CD14-positive monocyte (primary cell): ENCODE results near the gene THAP6. TPM values are rescaled to one million over a fixed set of nuclear protein-coding genes. Genes with fewer than 3 reads are reported as not detected.
A peak's percentile ranks its signal among the peaks of the same experiment; 100 is the strongest.

Experiments
- DNase-seq, 3 donors: peaks; one replicate each; pipeline ENCODE4 v3.0.0-alpha.2; 2011 to 2022
- H2AFZ ChIP-seq: 2 replicates; pipeline ENCODE4 v1.6.0; 2012; ENCODE audit warnings: mild to moderate bottlenecking, low read depth, low read length, inconsistent platforms; ENCODE audit not compliant: insufficient read depth, poor library complexity, severe bottlenecking
- H3K27ac ChIP-seq, 2 donors: 1 replicate in 1 of 2; 2 replicates in 1 of 2; pipeline ENCODE4 v1.5.1; 2012 to 2013; ENCODE audit warnings: low read length in 2 of 2, control low read depth in 1 of 2, inconsistent platforms in 1 of 2, low read depth in 1 of 2, mild to moderate bottlenecking in 1 of 2
- H3K27me3 ChIP-seq, 2 donors: one replicate each; pipeline versions ENCODE4 v1.6.0 to v1.6.1; 2011 to 2013; ENCODE audit warnings: low read length in 2 of 2; ENCODE audit not compliant: control insufficient read depth in 2 of 2, insufficient read depth in 2 of 2
- H3K36me3 ChIP-seq, 2 donors: replicated peaks in 1 of 2; 1 replicate in 1 of 2; 2 replicates in 1 of 2; pipeline versions ENCODE4 v1.5.1 to v1.6.1; 2012 to 2013; ENCODE audit warnings: low read length in 2 of 2, control low read depth in 1 of 2, inconsistent platforms in 1 of 2, mild to moderate bottlenecking in 1 of 2; ENCODE audit not compliant: insufficient read depth in 2 of 2, control insufficient read depth in 1 of 2
- H3K4me1 ChIP-seq, 2 donors: 1 replicate in 1 of 2; 2 replicates in 1 of 2; pipeline versions ENCODE4 v1.5.1 to v1.6.1; 2012 to 2013; ENCODE audit warnings: low read length in 2 of 2, control low read depth in 1 of 2, inconsistent platforms in 1 of 2, mild to moderate bottlenecking in 1 of 2, moderate library complexity in 1 of 2; ENCODE audit not compliant: insufficient read depth in 2 of 2, control insufficient read depth in 1 of 2
- H3K4me2 ChIP-seq: replicated peaks from 2 replicates; pipeline ENCODE3; 2012; ENCODE audit warnings: low read length, moderate library complexity, mild to moderate bottlenecking; ENCODE audit not compliant: poor library complexity, severe bottlenecking; ENCODE audit errors: extremely low read depth
- H3K4me3 ChIP-seq, 3 experiments: fragments of 200-600 bp in 1 of 3; sonication (generic) in 1 of 3; replicated peaks in 1 of 3; 1 replicate in 2 of 3; 2 replicates in 1 of 3; pipeline ENCODE4 v1.5.1; 2011 to 2013; ENCODE audit warnings: low read length in 3 of 3, mild to moderate bottlenecking in 3 of 3, control low read depth in 2 of 3, low read depth in 2 of 3, inconsistent platforms in 1 of 3, moderate library complexity in 1 of 3
- H3K79me2 ChIP-seq: 2 replicates; pipeline ENCODE4 v1.6.0; 2012; ENCODE audit warnings: mild to moderate bottlenecking, control low read depth, inconsistent platforms, low read length, moderate library complexity; ENCODE audit not compliant: insufficient read depth
- H3K9ac ChIP-seq: 2 replicates; pipeline ENCODE4 v1.6.0; 2017; ENCODE audit warnings: low read length, mild to moderate bottlenecking; ENCODE audit not compliant: insufficient read depth, poor library complexity, severe bottlenecking
- H3K9me3 ChIP-seq, 2 donors: replicated peaks in 1 of 2; 1 replicate in 1 of 2; 2 replicates in 1 of 2; pipeline versions ENCODE4 v1.5.1 to v1.6.1; 2012 to 2013; ENCODE audit warnings: low read length in 2 of 2, control low read depth in 1 of 2; ENCODE audit not compliant: control insufficient read depth in 1 of 2, insufficient read depth in 1 of 2
- H4K20me1 ChIP-seq: 2 replicates; pipeline ENCODE4 v1.6.0; 2012; ENCODE audit warnings: mild to moderate bottlenecking, low read length, control low read depth, moderate library complexity; ENCODE audit not compliant: insufficient read depth
- H3K27ac Mint-ChIP-seq, 7 donors: one replicate each; pipeline ENCODE4 v1.8.0; 2020; ENCODE audit warnings: mild to moderate bottlenecking in 7 of 7, mixed read lengths in 7 of 7, moderate library complexity in 6 of 7, inconsistent platforms in 2 of 7
- H3K27me3 Mint-ChIP-seq, 3 donors: one replicate each; pipeline ENCODE4 v1.8.0; 2021 to 2022; ENCODE audit warnings: low read depth in 3 of 3, mild to moderate bottlenecking in 3 of 3, mixed read lengths in 3 of 3, moderate library complexity in 3 of 3, inconsistent platforms in 1 of 3
- H3K36me3 Mint-ChIP-seq, 2 donors: one replicate each; pipeline ENCODE4 v1.8.0; 2020; ENCODE audit warnings: mixed read lengths in 2 of 2, inconsistent platforms in 1 of 2, mild to moderate bottlenecking in 1 of 2
- H3K4me1 Mint-ChIP-seq: one replicate; pipeline ENCODE4 v1.8.0; 2020; ENCODE audit warnings: mild to moderate bottlenecking, mixed read lengths
- H3K4me3 Mint-ChIP-seq, 2 donors: one replicate each; pipeline ENCODE4 v1.8.0; 2020; ENCODE audit warnings: mild to moderate bottlenecking in 2 of 2, mixed read lengths in 2 of 2, moderate library complexity in 1 of 2
- H3K9me3 Mint-ChIP-seq, 7 donors: one replicate each; pipeline ENCODE4 v1.8.0; 2020 to 2022; ENCODE audit warnings: mixed read lengths in 7 of 7, mild to moderate bottlenecking in 6 of 7, moderate library complexity in 6 of 7, inconsistent platforms in 2 of 7
- WGBS: methylation state at CpG from one replicate; pipeline ENCODE4 v1.1.5; 2013; ENCODE audit warnings: missing lambda C conversion rate; ENCODE audit not compliant: insufficient coverage; 5-methylcytosine and 5-hydroxymethylcytosine counted together
- intact Hi-C, 2 donors: fragments of 100-400 bp; cut with micrococcal nuclease; formaldehyde crosslinking; loops; one replicate each; pipeline versions ENCODE4 v1.15.0 to v1.15.1; 2023
- polyA plus RNA-seq, 3 donors: library from polyadenylated mRNA; depleted of rRNA in 1 of 3; unstranded in 2 of 3; stranded (reverse) in 1 of 3; fragments of 300-500 nt in 2 of 3; fragments of >200 nt in 1 of 3; fragmentation: Illumina TruSeq in 2 of 3; gene quantifications; 1 replicate in 2 of 3; 2 replicates in 1 of 3; pipeline ENCODE4 v1.2.3, GENCODE V29; 2012 to 2021
- TF ChIP-seq, protein P1 (sequence below): fragments of 200-600 bp; IDR thresholded peaks from one replicate; pipeline ENCODE4 v1.8.0; 2022; ENCODE audit warnings: antibody characterized with exemption, mild to moderate bottlenecking

Gene THAP6
- polyA plus RNA-seq, 3 donors, result 2.3 to 6.1 (median 5.6) TPM

DNA sequence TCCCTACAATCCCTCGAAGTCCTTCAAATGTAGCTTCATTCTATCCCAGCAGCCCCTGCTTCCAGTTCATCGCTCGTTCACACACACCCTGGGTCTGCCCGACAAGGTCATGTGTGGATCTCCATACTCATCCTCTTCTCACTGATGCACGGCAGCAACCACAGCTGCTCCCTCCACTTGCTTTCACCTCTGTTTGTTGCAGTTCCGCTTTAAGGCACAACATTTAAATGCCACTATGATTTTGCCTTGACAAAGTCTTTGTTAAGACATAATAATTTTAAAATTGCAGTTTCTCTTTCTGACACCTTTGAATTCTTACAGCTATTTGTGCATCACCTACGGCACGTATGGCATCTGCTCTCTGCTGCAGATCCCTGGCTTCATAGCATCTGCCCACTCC lies 43.4 kb downstream of the THAP6 start:
- Histone ChIP-seq H3K36me3 (no peaks in the 10 kb centered on the region), H3K27ac (no peak overlapping the region)
- no peak overlapping the region for H3K27ac Mint-ChIP-seq

DNA sequence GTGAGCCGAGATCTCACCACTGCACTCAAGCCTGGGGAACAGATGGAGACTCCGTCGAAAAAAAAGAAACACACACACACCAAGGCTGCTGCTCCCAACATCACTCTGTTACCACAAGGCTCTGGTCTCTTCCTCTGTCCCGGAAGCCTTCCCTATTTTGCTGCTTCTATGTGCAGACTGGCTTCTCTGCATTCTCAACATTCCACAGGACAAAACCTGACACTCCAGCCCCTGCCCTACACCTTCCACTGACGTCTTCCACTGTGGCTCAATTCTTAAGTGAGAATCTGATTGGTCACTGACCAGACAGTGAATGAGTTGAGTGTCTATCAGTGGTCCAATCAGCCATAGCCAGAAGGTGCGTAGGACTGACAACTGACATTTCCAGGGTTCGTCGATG lies 47.5 kb downstream of the THAP6 start:
- Histone ChIP-seq H3K27me3 (no peaks in the 10 kb centered on the region), H3K4me3 (no peak overlapping the region), H3K27ac (no peak overlapping the region), H3K9ac (no peak overlapping the region), H3K4me1 (peaks cover 21 to 30% of the 10 kb centered on the region in 2 donors), H4K20me1 (no peaks in the 10 kb centered on the region), H2AFZ (no peak overlapping the region), H3K36me3 (no peaks in the 10 kb centered on the region), H3K79me2 (no peaks in the 10 kb centered on the region), H3K9me3 (no peaks in the 10 kb centered on the region), H3K4me2 (no peak overlapping the region)
- peak overlapping the region in 3 of 7 donors; percentile 27 to 68 (median 46) for H3K27ac Mint-ChIP-seq
- WGBS, result 55% methylated on average over 4 of the region's 8 CpGs
- no peak overlapping the region for H3K4me3 Mint-ChIP-seq
- no peak for DNase-seq
- peaks cover 0 to 3% (median 0%) of the 10 kb centered on the region in 7 donors for H3K9me3 Mint-ChIP-seq
- no peaks in the 10 kb centered on the region for H3K36me3 Mint-ChIP-seq
- intact Hi-C loops, result no loop called here
- peaks cover 0 to 1% (median under 1%) of the 10 kb centered on the region in 3 donors for H3K27me3 Mint-ChIP-seq
- peaks cover 27% of the 10 kb centered on the region for H3K4me1 Mint-ChIP-seq
- TF ChIP-seq, protein P1, sequence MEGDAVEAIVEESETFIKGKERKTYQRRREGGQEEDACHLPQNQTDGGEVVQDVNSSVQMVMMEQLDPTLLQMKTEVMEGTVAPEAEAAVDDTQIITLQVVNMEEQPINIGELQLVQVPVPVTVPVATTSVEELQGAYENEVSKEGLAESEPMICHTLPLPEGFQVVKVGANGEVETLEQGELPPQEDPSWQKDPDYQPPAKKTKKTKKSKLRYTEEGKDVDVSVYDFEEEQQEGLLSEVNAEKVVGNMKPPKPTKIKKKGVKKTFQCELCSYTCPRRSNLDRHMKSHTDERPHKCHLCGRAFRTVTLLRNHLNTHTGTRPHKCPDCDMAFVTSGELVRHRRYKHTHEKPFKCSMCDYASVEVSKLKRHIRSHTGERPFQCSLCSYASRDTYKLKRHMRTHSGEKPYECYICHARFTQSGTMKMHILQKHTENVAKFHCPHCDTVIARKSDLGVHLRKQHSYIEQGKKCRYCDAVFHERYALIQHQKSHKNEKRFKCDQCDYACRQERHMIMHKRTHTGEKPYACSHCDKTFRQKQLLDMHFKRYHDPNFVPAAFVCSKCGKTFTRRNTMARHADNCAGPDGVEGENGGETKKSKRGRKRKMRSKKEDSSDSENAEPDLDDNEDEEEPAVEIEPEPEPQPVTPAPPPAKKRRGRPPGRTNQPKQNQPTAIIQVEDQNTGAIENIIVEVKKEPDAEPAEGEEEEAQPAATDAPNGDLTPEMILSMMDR, result no peak

More for the DNA sequence above, 43.4 kb downstream of the THAP6 start:
- no peak for DNase-seq
- Mint-ChIP-seq H3K4me3 (no peak overlapping the region), H3K4me1 (peaks cover 4% of the 10 kb centered on the region), H3K27me3 (peaks cover 0 to 2% (median 0%) of the 10 kb centered on the region in 3 donors), H3K9me3 (peaks cover 0 to 3% (median 0%) of the 10 kb centered on the region in 7 donors), H3K36me3 (no peaks in the 10 kb centered on the region)
- no peaks in the 10 kb centered on the region for H3K27me3 ChIP-seq
- intact Hi-C loops, result no loop called here
- H2AFZ ChIP-seq, result no peak overlapping the region
- no peaks in the 10 kb centered on the region for H4K20me1 ChIP-seq
- H3K9ac ChIP-seq, result no peak overlapping the region
- peaks cover 5% of the 10 kb centered on the region in 2 donors for H3K4me1 ChIP-seq
- no peak overlapping the region for H3K4me2 ChIP-seq
- TF ChIP-seq, protein P1, result no peak
- WGBS, result 100% methylated on average over 6 of the region's 8 CpGs
- H3K79me2 ChIP-seq, result no peaks in the 10 kb centered on the region
- H3K9me3 ChIP-seq, result no peaks in the 10 kb centered on the region
- H3K4me3 ChIP-seq, result no peak overlapping the region
